ENCODE data around the gene FIGNL2.

GRCh38 chr12:51869496-51869865 is 21.0 kb upstream of the FIGNL2 start:
- TF ChIP-seq YY1 (IDR thresholded peaks at IDR 0.05) (no peak), TAF1 (conservative IDR thresholded peaks at IDR 0.05) (no peak), CTCF (IDR thresholded peaks at IDR 0.05; ENCODE audit: low read depth, low read length, missing input control) (no peak), GABPA (IDR thresholded peaks at IDR 0.05 in 1 of 2, conservative IDR thresholded peaks at IDR 0.05 in 1 of 2) (no peak), RXRA (IDR thresholded peaks at IDR 0.05) (no peak), FOXA2 (IDR thresholded peaks at IDR 0.05) (no peak), MAX (IDR thresholded peaks at IDR 0.05) (no peak), REST (IDR thresholded peaks at IDR 0.05) (no peak), JUND (IDR thresholded peaks at IDR 0.05) (no peak), RAD21 (IDR thresholded peaks at IDR 0.05) (no peak), FOXA1 (IDR thresholded peaks at IDR 0.05) (no peak), EGR1 (IDR thresholded peaks at IDR 0.05; ENCODE audit: low read depth in 2 of 2) (no peak)
